GM19328 (cell line): ENCODE data around the gene FOXK1.
A peak's percentile ranks its signal among the peaks of the same experiment; 100 is the strongest.

ENCODE experiments used
- ATAC-seq: cut with Tn5 transposase; IDR thresholded peaks from one replicate; pipeline ENCODE4 v1.9.1; 2021; ENCODE audit warnings: mild to moderate bottlenecking, moderate library complexity; ENCODE audit not compliant: unreplicated experiment

Gene FOXK1

GRCh38 chr7:4720225-4720624, 38.1 kb downstream of the FOXK1 start:
- ATAC-seq, result no peak

GRCh38 chr7:4722308-4722707, 40.2 kb downstream of the FOXK1 start:
- ATAC-seq, result no peak

- ATAC-seq, result no peak
Observed at GRCh38 chr7:4722960-4723630, 41.0 kb downstream of the FOXK1 start.

- ATAC-seq, result peak; percentile 24
Observed at GRCh38 chr7:4724648-4725013, 42.5 kb downstream of the FOXK1 start.

GRCh38 chr7:4725014-4725849, 43.1 kb downstream of the FOXK1 start:
- ATAC-seq, result peak; percentile 47

GRCh38 chr7:4725850-4726450, 43.9 kb downstream of the FOXK1 start:
- no peak for ATAC-seq

- no peak for ATAC-seq
Observed at GRCh38 chr7:4726566-4726965, 44.5 kb downstream of the FOXK1 start.

- ATAC-seq, result no peak
Observed at GRCh38 chr7:4727914-4728705, 46.0 kb downstream of the FOXK1 start.

- ATAC-seq, result no peak
Observed at GRCh38 chr7:4729266-4729665, 47.2 kb downstream of the FOXK1 start.

GRCh38 chr7:4730276-4730675, 48.2 kb downstream of the FOXK1 start:
- no peak for ATAC-seq

GRCh38 chr7:4730971-4731370, 48.9 kb downstream of the FOXK1 start:
- ATAC-seq, result no peak

- no peak for ATAC-seq
Observed at GRCh38 chr7:4731803-4732202, 49.7 kb downstream of the FOXK1 start.

GRCh38 chr7:4733936-4734528, 51.9 kb downstream of the FOXK1 start:
- no peak for ATAC-seq

- ATAC-seq, result no peak
Observed at GRCh38 chr7:4734587-4735345, 52.7 kb downstream of the FOXK1 start.

GRCh38 chr7:4737300-4737699, 55.2 kb downstream of the FOXK1 start:
- no peak for ATAC-seq

GRCh38 chr7:4738711-4739527, 56.8 kb downstream of the FOXK1 start:
- ATAC-seq, result no peak

- no peak for ATAC-seq
Observed at GRCh38 chr7:4739528-4739992, 57.5 kb downstream of the FOXK1 start.

- ATAC-seq, result no peak
Observed at GRCh38 chr7:4740796-4741195, 58.7 kb downstream of the FOXK1 start.

GRCh38 chr7:4742051-4742573, 60.0 kb downstream of the FOXK1 start:
- ATAC-seq, result no peak
